Stimulated activated CD8-positive, alpha-beta memory T cell treated with anti-CD3 and anti-CD28 coated beads, Interleukin-2, amount 100 ng/mL, for 1 hour (primary cell): ENCODE results near the gene VSTM1.
"Not testable (repeated sequence)": the region's sequence is repeated elsewhere in the genome, so short reads cannot be mapped to it uniquely, and the experiment has no call there.

ENCODE experiments used
- DNase-seq, 2 donors: peaks; one replicate each; pipeline ENCODE4 v3.0.0-alpha.2; 2020; ENCODE audit warnings: low read depth in 2 of 2

Gene VSTM1

GRCh38 chr19:54073829-54074228, 10.1 kb upstream of the VSTM1 start:
- no peak for DNase-seq

DNA sequence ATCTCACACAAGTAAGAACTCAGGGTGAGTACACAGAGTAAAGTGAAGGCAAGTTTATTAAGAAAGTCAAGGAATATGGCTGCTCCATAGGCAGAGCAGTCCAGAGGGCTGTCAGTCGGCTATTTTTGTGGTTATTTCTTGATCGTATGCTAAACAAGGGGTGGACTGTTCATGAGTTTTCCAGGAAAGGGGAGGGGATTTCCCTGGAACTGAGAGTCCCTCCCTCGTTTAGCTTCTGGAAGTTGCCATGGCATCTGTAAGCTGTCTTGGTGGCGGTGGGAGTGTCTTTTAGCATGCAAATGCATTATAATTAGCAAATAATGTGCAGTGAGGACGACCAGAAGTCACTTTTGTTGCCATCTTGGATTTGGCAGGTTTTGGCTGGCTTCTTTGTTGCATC, 5.8 kb upstream of the VSTM1 start:
- no peak for DNase-seq

DNA sequence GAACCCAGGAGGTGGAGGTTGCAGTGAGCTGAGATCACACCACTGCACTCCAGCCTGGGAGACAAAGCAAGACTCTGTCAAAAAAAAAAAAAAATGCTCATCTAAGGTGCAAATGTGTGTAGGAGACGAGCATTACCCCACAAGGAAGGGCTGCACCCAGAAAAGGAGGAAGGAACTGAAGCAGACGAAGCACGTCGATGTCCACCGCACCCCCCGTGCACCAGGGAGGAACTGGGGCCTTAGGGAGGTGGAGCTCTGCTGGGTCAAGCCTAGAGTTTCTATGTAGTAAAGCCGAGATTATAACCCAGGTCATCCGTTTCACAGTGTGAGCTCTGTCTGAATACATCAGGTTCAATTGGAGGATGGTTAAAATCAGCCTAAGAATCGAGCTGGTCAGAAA, 1.1 kb downstream of the VSTM1 start:
- no peak for DNase-seq

GRCh38 chr19:54047616-54048015, 16.1 kb downstream of the VSTM1 start:
- DNase-seq: no peak

GRCh38 chr19:54045771-54046170, 17.9 kb downstream of the VSTM1 start:
- DNase-seq: no peak

DNA sequence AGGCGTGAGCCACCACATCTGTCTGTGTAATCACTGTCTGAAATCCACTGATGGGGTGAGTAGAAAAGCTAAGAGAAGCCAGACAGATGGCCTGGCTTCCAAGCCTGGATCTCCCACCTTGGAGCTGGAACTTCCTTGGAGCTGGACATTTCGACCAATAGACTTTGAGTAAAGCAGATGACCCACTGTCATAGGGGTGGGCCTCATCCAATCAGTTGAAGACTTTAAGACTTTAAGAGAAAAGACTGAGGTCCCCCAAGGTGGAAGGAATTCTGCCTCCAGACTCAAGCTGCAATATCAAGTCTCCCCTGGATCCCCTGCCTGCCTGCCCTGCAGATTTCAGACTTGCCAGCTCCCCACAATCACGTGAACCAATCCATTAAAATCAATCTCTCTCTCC, 20.7 kb downstream of the VSTM1 start:
- no peak for DNase-seq

GRCh38 chr19:54041969-54042606, 21.6 kb downstream of the VSTM1 start:
- DNase-seq: no peak

DNA sequence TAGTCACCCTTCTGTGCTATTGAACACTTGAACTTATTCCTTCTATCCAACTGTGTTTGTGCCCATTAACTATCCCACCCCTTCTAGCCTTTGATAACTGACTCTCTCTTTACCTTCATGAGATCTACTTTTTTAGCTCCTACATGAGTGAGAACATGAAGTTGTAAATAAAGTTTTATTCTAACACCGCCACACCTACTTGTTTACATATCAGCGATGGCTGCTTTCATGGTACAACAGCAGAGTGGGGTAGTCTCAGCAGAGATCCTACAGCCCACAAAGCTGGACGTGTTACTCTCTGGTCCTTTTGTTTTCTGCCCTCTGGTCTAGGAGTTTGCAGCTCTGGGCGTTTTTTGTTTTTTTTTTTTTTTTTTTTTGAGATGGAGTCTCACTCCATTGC, 23.7 kb downstream of the VSTM1 start:
- DNase-seq: no peak

DNA sequence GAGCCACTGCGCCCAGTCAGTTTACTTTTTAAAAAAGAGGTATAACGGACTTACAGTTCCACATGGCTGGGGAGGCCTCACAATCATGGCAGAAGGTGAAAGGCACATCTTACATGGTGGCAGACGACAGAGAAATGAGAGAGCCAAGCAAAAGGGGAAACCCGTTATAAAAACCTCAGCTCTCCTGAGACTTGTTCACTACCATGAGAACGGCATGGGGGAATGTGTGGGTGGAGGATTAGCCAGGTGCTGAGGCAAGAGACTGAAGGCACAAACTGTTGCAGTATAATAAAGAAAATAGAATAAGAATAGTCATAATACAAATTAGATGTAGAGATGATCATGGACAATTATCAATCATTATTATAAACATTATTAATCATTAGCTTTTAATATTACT, 27.2 kb downstream of the VSTM1 start:
- not testable (repeated sequence) for DNase-seq

DNA sequence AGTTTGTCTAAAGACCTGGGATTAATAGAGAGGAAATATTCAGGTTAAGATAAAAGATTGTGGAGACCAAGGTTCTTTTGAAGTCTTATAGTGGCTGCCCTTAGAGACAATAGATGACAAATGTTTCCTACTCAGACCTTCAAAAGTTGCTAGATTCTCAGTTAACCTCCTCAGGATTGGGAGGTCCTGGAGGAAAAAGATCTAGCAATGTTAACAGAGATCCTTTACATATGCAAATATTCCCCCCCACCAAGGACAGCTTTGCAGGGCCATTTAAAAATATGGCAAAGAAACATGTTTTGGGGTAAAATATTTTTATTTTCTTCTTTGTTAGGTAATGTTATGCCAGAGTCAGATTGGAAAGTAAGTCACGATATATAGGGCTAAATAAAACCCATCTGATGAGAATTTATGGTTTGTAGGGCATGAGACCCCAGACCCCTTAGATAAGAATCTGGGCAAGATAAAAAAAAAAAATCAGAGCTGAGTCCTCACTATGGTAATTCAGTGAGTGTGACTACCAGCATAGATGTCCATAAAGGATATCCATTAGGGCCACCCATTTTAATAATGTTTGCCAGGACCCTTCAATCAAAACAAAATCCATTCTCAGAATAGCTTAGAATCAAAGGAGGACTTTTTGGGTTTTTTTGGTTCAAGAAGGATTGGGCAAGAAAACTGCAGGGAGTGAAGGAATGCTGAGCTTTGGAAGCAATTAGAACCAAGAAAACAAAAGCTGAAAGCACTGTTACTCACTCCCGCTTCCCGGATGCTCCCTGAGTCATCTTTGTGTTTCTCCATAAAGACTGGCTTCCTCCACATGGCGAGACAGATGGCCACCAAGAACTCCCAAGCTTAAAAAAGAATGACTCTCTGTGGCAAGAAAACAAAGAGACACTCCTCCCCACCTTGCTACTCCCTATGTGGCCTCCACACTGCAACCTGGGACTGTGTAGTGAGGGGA, 28.2 kb downstream of the VSTM1 start:
- no peak for DNase-seq

GRCh38 chr19:54030895-54031586, 32.7 kb downstream of the VSTM1 start:
- DNase-seq: no peak

GRCh38 chr19:54029930-54030490, 33.7 kb downstream of the VSTM1 start:
- peak in 1 of 2 donors; percentile 31 for DNase-seq

- no peak for DNase-seq
Observed at GRCh38 chr19:54029301-54029700, 34.4 kb downstream of the VSTM1 start.

DNA sequence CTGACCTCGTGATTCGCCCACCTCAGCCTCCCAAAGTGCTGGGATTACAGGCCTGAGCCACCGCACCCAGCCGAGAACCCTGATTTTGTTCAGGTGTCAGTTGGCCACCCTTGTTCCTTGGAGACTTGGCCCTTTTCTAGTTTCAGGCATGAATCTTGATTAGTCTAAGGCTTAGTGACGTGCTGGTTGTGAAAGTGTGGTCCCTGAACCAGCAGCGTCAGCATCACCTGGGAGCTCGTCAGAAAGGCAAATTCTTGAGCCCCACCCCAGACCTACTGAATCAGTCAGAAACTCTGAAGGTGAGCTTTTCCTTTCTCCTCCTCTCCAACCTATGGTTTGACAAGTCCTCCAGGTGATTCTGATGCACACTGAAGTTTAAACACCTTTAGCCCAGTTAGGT, 37.0 kb downstream of the VSTM1 start:
- no peak for DNase-seq

DNA sequence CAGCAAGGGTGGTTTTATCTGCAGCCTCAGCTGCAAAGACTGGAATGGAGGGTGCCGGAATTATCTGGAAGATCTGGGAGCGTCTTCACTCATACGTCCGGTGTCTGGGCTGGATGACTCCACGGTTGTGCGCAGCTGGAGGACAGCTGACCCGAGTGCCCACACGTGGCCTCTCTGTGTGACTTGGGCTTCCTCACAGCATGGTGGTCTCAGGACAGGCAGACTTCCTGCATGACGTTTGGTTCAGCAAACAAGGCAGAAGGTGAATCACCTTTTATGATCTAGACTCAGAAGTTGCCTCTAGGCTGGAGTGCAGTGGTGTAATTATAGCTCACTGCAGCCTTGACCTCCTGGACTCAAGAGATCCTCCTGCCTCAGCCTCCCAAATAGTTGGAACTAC, 39.0 kb downstream of the VSTM1 start:
- DNase-seq: no peak

DNA sequence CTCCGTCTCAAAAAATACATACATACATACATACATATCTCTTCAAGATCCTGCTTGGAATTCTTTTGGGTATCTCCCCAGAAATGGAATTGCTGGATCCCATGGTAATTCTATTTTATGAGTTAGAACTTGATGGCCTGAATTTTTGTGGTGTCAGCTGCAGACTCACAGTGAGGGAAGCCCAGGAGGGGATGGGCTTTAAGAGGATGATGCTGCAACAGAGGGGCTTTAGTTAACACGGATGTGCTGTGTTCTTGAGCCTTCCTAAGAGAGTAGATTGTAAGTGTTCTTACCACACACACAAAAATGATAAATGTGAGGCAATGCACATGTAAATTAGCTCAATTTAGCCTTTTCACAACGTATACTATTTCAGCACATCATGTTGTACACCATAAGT, 40.5 kb downstream of the VSTM1 start:
- no peak for DNase-seq

- no peak for DNase-seq
Observed at GRCh38 chr19:54021932-54022331, 41.8 kb downstream of the VSTM1 start.

- no peak for DNase-seq
Observed at GRCh38 chr19:54021363-54021762, 42.3 kb downstream of the VSTM1 start.

- no peak for DNase-seq
Observed at GRCh38 chr19:54017261-54017660, 46.4 kb downstream of the VSTM1 start.

DNA sequence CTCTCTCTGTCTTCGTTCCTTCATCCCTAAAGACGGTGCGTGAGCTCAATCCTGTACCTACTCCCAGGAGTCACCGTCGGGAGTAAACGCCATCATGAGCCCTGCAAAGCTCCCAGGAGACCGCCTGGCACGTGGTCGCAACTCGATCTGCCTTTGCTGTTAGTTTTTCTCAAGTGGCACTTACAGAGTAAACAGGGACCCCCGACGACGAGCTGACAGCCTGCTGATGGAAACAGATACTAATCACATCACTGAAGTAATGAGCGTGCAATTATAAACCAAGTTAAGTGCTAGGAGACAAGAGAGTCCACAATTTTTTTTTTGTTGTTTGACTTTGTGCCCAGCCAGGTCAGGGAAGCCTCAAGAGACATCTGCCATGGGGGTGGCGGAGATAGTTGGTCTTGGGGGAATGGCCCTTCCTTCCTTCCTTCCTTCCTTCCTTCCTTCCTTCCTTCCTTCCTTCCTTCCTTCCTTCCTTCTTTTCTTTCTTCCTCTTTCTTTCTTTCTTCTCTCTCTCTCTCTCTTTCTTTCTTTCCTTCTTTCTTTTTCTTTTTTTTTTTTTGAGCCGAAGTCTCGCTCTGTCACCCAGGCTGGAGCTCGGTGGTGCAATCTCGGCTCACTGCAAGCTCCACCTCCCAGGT, 48.7 kb downstream of the VSTM1 start:
- DNase-seq: no peak

GRCh38 chr19:54013866-54014265, 49.8 kb downstream of the VSTM1 start:
- no peak for DNase-seq
